Common myeloid progenitor, CD34-positive (primary cell): ENCODE results near the gene TCP11X1. TPM values are rescaled to one million over a fixed set of nuclear protein-coding genes. Genes with fewer than 3 reads are reported as not detected.
"Not testable (repeated sequence)": the region's sequence is repeated elsewhere in the genome, so short reads cannot be mapped to it uniquely, and the experiment has no call there.

ENCODE experiments used
- CTCF ChIA-PET: fragments of 350-600 bp; sonication (Branson Sonifier 250); formaldehyde crosslinking; loops from one replicate; lab custom pipeline; 2021; ENCODE audit warnings: antibody characterized with exemption; lab: Charles Lee
- POLR2A ChIA-PET: fragments of 350-600 bp; sonication (Branson Sonifier 250); formaldehyde crosslinking; loops from one replicate; lab custom pipeline; 2021; ENCODE audit warnings: antibody characterized with exemption; lab: Charles Lee
- DNase-seq, 3 donors: peaks; one replicate each; pipeline versions ENCODE4 v3.0.0 to v3.0.0-alpha.2; 2013
- H3K27ac ChIP-seq, 2 experiments: 1 replicate in 1 of 2; 2 replicates in 1 of 2; pipeline ENCODE4 v1.7.0; 2013; ENCODE audit warnings: inconsistent platforms in 2 of 2, low read length in 2 of 2, mild to moderate bottlenecking in 2 of 2, low read depth in 1 of 2, moderate library complexity in 1 of 2; ENCODE audit not compliant: severe bottlenecking in 2 of 2, insufficient read depth in 1 of 2, poor library complexity in 1 of 2
- H3K27me3 ChIP-seq, 5 experiments: replicated peaks in 2 of 5; 1 replicate in 3 of 5; 2 replicates in 2 of 5; pipeline versions ENCODE4 v1.6.1 to v1.7.0; 2013; ENCODE audit warnings: low read length in 4 of 5, mild to moderate bottlenecking in 2 of 5, moderate library complexity in 2 of 5, inconsistent platforms in 1 of 5; ENCODE audit not compliant: insufficient read depth in 5 of 5, control insufficient read depth in 4 of 5
- H3K36me3 ChIP-seq, 4 experiments: 1 replicate in 2 of 4; 2 replicates in 2 of 4; pipeline versions ENCODE4 v1.6.1 to v1.7.0; 2013; ENCODE audit warnings: low read length in 3 of 4, control low read depth in 1 of 4, mild to moderate bottlenecking in 1 of 4; ENCODE audit not compliant: control insufficient read depth in 4 of 4, insufficient read depth in 4 of 4
- H3K4me1 ChIP-seq, 4 experiments: 1 replicate in 3 of 4; 2 replicates in 1 of 4; pipeline versions ENCODE4 v1.6.1 to v1.7.1; 2013; ENCODE audit warnings: low read length in 3 of 4, mild to moderate bottlenecking in 3 of 4, control low read depth in 1 of 4, inconsistent platforms in 1 of 4, moderate library complexity in 1 of 4; ENCODE audit not compliant: control insufficient read depth in 4 of 4, insufficient read depth in 4 of 4; ENCODE audit errors: control extremely low read depth in 1 of 4
- H3K4me3 ChIP-seq, 7 experiments: 1 replicate in 4 of 7; 2 replicates in 3 of 7; pipeline versions ENCODE4 v1.5.1 to v1.7.0; 2013; ENCODE audit warnings: mild to moderate bottlenecking in 7 of 7, low read length in 6 of 7, moderate library complexity in 6 of 7, inconsistent platforms in 2 of 7, low read depth in 2 of 7, control low read depth in 1 of 7; ENCODE audit not compliant: insufficient read depth in 4 of 7, control insufficient read depth in 1 of 7; ENCODE audit errors: extremely low read depth in 1 of 7
- H3K9me3 ChIP-seq, 5 experiments: 1 replicate in 4 of 5; 2 replicates in 1 of 5; pipeline versions ENCODE4 v1.6.1 to v1.7.1; 2013; ENCODE audit warnings: low read length in 4 of 5, mild to moderate bottlenecking in 2 of 5, inconsistent platforms in 1 of 5, low read depth in 1 of 5, moderate library complexity in 1 of 5; ENCODE audit not compliant: control insufficient read depth in 4 of 5, insufficient read depth in 2 of 5; ENCODE audit errors: control extremely low read depth in 1 of 5
- WGBS: methylation state at CpG from one replicate; pipeline ENCODE4 v1.1.5; 2013; ENCODE audit not compliant: insufficient coverage; 5-methylcytosine and 5-hydroxymethylcytosine counted together
- polyA plus RNA-seq: library from polyadenylated mRNA; unstranded; fragments of 120-200 nt; gene quantifications from one replicate; pipeline ENCODE4 v1.2.1, GENCODE V29; 2013

The TCP11X1 gene
- not detected for polyA plus RNA-seq

DNA sequence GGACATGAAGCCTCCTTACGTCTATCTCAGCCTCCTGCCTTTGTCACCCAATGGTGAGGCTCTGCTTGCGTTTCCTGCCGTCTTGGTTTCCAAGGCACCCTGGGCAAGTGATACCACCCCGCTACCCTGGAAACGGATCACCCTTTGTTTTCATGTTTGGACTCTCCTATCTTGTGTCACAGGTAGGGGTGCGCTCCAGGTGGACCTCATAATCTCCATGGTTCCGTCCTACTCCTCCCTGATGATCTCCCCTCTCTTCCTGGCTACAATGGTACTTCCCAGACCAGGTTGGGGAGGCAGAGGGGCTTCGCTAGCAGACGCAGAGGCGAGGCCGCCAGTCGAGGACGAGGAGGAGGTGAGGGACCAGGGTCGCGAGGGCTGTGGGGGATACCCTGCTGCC, at the start of gene TCP11X1:
TSS of gene TCP11X1 (plus strand) at position 316 of the 400 bp plus-strand sequence.
- H3K27me3 ChIP-seq, H3K9me3 ChIP-seq, CTCF ChIA-PET, H3K27ac ChIP-seq, H3K4me3 ChIP-seq, DNase-seq, POLR2A ChIA-PET, H3K36me3 ChIP-seq, H3K4me1 ChIP-seq: not testable (repeated sequence)
- no CpG with 5 or more reads among the region's 15 CpGs for WGBS

GRCh38 chrX:102185967-102186720, 29.0 kb upstream of the TCP11X1 start:
- Histone ChIP-seq H3K27ac (no peak overlapping the region), H3K4me1 (no peaks in the 10 kb centered on the region), H3K9me3 (peaks cover 0 to 11% (median 2%) of the 10 kb centered on the region in 5 experiments), H3K4me3 (no peak overlapping the region), H3K27me3 (no peaks in the 10 kb centered on the region), H3K36me3 (no peaks in the 10 kb centered on the region)
- 80% methylated on average over 6 of the region's 7 CpGs for WGBS
- POLR2A ChIA-PET: no interaction called here
- CTCF ChIA-PET: no interaction called here
- no peak for DNase-seq

GRCh38 chrX:102207940-102208339, 7.2 kb upstream of the TCP11X1 start:
- H3K27ac ChIP-seq, H3K36me3 ChIP-seq, H3K27me3 ChIP-seq, H3K4me1 ChIP-seq, CTCF ChIA-PET, H3K9me3 ChIP-seq, POLR2A ChIA-PET, H3K4me3 ChIP-seq, DNase-seq: not testable (repeated sequence)
- WGBS: no CpG with 5 or more reads among the region's 5 CpGs

DNA sequence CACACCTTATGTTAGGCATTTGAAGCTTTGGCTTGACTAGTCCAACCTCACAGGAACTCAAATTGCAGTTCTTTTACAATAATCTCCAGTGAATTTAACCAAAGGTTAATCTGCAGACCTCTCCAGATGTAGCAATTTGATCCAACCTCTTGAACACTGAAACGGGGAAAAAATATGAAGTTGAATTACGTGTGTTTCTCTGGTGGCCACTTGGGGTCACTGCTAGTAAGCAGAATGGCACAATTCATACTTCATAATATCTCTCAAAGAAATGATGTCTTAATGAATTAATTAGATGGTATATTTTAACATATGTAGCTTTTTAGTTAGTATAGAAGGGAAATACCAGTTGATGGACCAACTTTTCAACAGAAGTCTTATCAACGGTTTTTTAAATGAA, 1.4 kb downstream of the TCP11X1 start:
- H3K4me3 ChIP-seq, H3K9me3 ChIP-seq, DNase-seq, POLR2A ChIA-PET, H3K27me3 ChIP-seq, H3K27ac ChIP-seq, H3K36me3 ChIP-seq, CTCF ChIA-PET, H3K4me1 ChIP-seq: not testable (repeated sequence)
- WGBS: no CpG with 5 or more reads among the region's 3 CpGs

DNA sequence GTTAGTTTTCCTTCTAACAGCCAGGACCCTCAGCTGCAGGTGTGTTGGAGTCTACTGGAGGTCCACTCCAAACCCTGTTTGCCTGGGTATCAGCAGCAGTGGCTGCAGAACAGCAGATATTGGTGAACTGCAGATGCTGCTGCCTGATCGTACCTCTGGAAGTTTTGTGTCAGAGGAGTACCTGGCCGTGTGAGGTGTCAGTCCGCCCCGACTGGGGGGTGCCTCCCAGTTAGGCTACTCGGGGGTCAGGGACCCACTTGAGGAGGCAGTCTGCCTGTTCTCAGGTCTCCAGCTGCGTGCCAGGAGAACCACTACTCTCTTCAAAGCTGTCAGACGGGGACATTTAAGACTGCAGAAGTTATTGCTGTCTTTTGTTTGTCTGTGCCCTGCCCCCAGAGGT, 20.6 kb downstream of the TCP11X1 start:
- CTCF ChIA-PET, H3K27me3 ChIP-seq, H3K4me1 ChIP-seq, POLR2A ChIA-PET, H3K36me3 ChIP-seq, H3K27ac ChIP-seq, DNase-seq, H3K9me3 ChIP-seq, H3K4me3 ChIP-seq: not testable (repeated sequence)
- no CpG with 5 or more reads among the region's 7 CpGs for WGBS

- H3K36me3 ChIP-seq, DNase-seq, H3K4me3 ChIP-seq, H3K27ac ChIP-seq, POLR2A ChIA-PET, H3K4me1 ChIP-seq, H3K27me3 ChIP-seq, H3K9me3 ChIP-seq, CTCF ChIA-PET: not testable (repeated sequence)
- no CpG with 5 or more reads among the region's 15 CpGs for WGBS
These were observed 25.2 kb downstream of the TCP11X1 start for GRCh38 chrX:102240265-102240664.

DNA sequence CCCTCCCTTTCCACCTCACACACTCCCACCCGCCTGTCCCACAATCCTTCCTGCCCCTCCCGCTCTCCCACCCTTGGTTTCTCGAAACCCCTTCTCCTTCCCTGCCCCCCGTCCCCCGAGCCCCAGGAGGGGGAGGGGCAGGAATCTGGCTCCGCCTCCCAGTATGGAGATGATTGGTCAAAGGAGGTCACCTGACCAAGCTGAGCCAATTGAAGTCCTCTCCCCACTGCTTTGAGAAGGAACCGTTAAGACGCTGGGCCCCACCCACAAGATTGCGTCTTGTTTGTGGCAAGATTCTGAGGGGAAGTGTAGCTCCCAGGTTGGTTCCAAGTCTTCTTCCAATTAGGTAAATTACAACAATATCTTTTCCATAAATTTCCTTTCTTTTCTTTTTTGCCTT, 31.8 kb downstream of the TCP11X1 start, which contains the start of gene NXF2:
TSS of gene NXF2 (plus strand) at position 275 of the 400 bp plus-strand sequence. CDS start 59,912 bp downstream, outside the sequence.
- CTCF ChIA-PET, H3K27me3 ChIP-seq, H3K36me3 ChIP-seq, H3K4me3 ChIP-seq, POLR2A ChIA-PET, H3K4me1 ChIP-seq, H3K9me3 ChIP-seq, H3K27ac ChIP-seq, DNase-seq: not testable (repeated sequence)
- WGBS: no CpG with 5 or more reads among the region's 9 CpGs
